ENCODE measurements around the gene SMIM27. TPM values are rescaled to one million over a fixed set of nuclear protein-coding genes. Genes with fewer than 3 reads are reported as not detected.
A peak's percentile ranks its signal among the peaks of the same experiment; 100 is the strongest.

The SMIM27 gene
- total and polyA plus RNA-seq, 9 of the 15 experiments (the other 6 are each of a cell fraction or from before 2014, with no cell fraction given): 2.9 to 16.1 (median 7.9) TPM

DNA sequence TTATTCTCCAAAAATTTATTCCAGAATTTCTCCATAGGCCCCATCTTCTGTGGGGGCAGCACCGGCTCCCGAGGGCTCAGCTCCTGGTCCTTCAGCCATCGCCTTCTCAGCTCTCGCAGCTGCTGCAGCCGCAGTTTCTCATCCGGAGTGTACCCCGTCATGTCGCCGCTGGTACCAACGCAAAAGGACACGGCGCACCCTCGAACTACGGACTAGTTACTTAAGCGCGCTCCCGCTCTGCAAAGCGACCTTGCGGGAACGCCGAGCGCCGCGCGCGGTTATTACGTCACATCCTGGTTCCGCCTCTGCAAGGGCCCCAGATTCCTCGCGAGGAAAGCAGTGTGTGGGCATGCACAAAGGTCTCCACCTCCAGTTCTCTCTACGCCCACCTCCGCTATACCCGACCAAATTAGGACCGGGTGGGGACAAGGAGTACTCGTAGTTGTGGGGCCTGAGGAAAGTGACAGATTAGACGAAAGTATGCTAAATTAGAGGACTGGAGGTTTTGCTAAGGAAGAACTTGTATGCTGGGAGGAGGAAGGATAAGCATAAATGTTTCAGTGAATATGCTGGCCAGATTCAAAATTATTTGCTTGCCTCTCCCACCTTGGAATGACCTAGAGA is 20.9 kb downstream of the SMIM27 start, which contains the start of gene NDUFB6 (continued):
- TF ChIP-seq TEAD1 (CRISPR knock-in tag; IDR thresholded peaks at IDR 0.05) (peak in 1 of 2 experiments; percentile 44; a peak in 1 of 4 replicates), ZNF143 (CRISPR knock-in tag; IDR thresholded peaks at IDR 0.05) (no peak), MYBL2 (IDR thresholded peaks at IDR 0.05; ENCODE audit: low read depth) (no peak), MYBL2 (CRISPR knock-in tag; IDR thresholded peaks at IDR 0.05; ENCODE audit: borderline replicate concordance) (no peak), BRF1 (IDR thresholded peaks at IDR 0.05; ENCODE audit: borderline replicate concordance, extremely low read depth, insufficient read length) (no peak), SNRNP70 (optimal IDR thresholded peaks at IDR 0.05; ENCODE audit: low read depth, low read length) (no peak), HMG20B (CRISPR knock-in tag; IDR thresholded peaks at IDR 0.05) (no peak), ZNF133 (CRISPR knock-in tag; IDR thresholded peaks at IDR 0.05) (no peak), ZNF175 (CRISPR knock-in tag; IDR thresholded peaks at IDR 0.05; ENCODE audit: low read depth) (no peak), NONO (IDR thresholded peaks at IDR 0.05; ENCODE audit: low read depth in 2 of 2, low read length in 1 of 2) (no peak), FOSL1 (tag; conservative IDR thresholded peaks at IDR 0.05) (no peak), EGR1 (conservative IDR thresholded peaks at IDR 0.05) (peak; percentile 93), ETV6 (IDR thresholded peaks at IDR 0.05; ENCODE audit: borderline replicate concordance in 1 of 2, low read depth in 2 of 2, low read length in 1 of 2) (no peak), ETV6 (CRISPR knock-in tag; IDR thresholded peaks at IDR 0.05; ENCODE audit: borderline replicate concordance) (no peak)
- TF ChIP-seq, protein P1, sequence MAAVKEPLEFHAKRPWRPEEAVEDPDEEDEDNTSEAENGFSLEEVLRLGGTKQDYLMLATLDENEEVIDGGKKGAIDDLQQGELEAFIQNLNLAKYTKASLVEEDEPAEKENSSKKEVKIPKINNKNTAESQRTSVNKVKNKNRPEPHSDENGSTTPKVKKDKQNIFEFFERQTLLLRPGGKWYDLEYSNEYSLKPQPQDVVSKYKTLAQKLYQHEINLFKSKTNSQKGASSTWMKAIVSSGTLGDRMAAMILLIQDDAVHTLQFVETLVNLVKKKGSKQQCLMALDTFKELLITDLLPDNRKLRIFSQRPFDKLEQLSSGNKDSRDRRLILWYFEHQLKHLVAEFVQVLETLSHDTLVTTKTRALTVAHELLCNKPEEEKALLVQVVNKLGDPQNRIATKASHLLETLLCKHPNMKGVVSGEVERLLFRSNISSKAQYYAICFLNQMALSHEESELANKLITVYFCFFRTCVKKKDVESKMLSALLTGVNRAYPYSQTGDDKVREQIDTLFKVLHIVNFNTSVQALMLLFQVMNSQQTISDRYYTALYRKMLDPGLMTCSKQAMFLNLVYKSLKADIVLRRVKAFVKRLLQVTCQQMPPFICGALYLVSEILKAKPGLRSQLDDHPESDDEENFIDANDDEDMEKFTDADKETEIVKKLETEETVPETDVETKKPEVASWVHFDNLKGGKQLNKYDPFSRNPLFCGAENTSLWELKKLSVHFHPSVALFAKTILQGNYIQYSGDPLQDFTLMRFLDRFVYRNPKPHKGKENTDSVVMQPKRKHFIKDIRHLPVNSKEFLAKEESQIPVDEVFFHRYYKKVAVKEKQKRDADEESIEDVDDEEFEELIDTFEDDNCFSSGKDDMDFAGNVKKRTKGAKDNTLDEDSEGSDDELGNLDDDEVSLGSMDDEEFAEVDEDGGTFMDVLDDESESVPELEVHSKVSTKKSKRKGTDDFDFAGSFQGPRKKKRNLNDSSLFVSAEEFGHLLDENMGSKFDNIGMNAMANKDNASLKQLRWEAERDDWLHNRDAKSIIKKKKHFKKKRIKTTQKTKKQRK (IDR thresholded peaks at IDR 0.05; ENCODE audit: borderline replicate concordance, low read depth, low read length): no peak
- TF ChIP-seq, protein P2, sequence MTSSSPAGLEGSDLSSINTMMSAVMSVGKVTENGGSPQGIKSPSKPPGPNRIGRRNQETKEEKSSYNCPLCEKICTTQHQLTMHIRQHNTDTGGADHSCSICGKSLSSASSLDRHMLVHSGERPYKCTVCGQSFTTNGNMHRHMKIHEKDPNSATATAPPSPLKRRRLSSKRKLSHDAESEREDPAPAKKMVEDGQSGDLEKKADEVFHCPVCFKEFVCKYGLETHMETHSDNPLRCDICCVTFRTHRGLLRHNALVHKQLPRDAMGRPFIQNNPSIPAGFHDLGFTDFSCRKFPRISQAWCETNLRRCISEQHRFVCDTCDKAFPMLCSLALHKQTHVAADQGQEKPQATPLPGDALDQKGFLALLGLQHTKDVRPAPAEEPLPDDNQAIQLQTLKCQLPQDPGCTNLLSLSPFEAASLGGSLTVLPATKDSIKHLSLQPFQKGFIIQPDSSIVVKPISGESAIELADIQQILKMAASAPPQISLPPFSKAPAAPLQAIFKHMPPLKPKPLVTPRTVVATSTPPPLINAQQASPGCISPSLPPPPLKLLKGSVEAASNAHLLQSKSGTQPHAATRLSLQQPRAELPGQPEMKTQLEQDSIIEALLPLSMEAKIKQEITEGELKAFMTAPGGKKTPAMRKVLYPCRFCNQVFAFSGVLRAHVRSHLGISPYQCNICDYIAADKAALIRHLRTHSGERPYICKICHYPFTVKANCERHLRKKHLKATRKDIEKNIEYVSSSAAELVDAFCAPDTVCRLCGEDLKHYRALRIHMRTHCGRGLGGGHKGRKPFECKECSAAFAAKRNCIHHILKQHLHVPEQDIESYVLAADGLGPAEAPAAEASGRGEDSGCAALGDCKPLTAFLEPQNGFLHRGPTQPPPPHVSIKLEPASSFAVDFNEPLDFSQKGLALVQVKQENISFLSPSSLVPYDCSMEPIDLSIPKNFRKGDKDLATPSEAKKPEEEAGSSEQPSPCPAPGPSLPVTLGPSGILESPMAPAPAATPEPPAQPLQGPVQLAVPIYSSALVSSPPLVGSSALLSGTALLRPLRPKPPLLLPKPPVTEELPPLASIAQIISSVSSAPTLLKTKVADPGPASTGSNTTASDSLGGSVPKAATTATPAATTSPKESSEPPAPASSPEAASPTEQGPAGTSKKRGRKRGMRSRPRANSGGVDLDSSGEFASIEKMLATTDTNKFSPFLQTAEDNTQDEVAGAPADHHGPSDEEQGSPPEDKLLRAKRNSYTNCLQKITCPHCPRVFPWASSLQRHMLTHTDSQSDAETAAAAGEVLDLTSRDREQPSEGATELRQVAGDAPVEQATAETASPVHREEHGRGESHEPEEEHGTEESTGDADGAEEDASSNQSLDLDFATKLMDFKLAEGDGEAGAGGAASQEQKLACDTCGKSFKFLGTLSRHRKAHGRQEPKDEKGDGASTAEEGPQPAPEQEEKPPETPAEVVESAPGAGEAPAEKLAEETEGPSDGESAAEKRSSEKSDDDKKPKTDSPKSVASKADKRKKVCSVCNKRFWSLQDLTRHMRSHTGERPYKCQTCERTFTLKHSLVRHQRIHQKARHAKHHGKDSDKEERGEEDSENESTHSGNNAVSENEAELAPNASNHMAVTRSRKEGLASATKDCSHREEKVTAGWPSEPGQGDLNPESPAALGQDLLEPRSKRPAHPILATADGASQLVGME (CRISPR knock-in tag; IDR thresholded peaks at IDR 0.05): no peak
- TF ChIP-seq, protein P3, sequence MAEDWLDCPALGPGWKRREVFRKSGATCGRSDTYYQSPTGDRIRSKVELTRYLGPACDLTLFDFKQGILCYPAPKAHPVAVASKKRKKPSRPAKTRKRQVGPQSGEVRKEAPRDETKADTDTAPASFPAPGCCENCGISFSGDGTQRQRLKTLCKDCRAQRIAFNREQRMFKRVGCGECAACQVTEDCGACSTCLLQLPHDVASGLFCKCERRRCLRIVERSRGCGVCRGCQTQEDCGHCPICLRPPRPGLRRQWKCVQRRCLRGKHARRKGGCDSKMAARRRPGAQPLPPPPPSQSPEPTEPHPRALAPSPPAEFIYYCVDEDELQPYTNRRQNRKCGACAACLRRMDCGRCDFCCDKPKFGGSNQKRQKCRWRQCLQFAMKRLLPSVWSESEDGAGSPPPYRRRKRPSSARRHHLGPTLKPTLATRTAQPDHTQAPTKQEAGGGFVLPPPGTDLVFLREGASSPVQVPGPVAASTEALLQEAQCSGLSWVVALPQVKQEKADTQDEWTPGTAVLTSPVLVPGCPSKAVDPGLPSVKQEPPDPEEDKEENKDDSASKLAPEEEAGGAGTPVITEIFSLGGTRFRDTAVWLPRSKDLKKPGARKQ (CRISPR knock-in tag; IDR thresholded peaks at IDR 0.05): no peak
